ENCODE data around the gene PEX7.
"Not testable (repeated sequence)": the region's sequence is repeated elsewhere in the genome, so short reads cannot be mapped to it uniquely, and the experiment has no call there.

Gene PEX7

DNA sequence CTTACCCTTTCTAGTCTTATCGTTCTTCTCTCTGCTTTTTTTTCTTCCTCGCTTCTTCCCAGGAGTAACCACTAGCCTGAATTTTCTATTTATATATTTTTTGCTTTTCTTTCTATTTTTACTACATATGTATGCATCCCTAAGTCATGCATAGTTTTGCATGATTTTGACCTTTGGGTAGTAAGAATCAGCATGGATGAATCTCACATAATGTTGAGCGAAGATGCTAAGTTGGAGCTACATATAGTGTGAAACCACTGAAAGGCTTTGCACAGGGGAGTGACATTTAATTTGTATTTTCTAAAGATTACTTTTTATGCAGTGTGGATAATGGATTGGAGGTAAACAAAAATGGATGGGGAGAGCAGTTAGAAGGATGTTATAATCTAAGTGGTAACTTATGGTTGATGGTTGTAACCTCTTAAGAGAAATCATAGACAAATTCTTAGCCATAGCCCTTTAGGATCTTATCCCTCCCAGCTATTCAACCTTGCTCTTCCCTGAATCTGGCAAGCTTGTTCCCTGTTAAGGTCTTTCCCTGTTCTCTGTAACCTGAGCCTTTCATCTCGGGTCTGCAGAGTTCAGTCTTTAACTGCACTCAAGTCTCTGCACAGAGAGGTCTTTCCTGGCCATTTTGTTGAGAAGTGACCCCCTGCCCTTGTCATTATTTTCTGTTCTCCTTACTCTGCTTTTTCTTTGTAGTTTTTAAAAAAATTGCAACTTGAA lies 18.0 kb downstream of the PEX7 start:
- DNase-seq: no peak

GRCh38 chr6:136843210-136843609 lies 20.8 kb downstream of the PEX7 start:
- no peak for DNase-seq

DNA sequence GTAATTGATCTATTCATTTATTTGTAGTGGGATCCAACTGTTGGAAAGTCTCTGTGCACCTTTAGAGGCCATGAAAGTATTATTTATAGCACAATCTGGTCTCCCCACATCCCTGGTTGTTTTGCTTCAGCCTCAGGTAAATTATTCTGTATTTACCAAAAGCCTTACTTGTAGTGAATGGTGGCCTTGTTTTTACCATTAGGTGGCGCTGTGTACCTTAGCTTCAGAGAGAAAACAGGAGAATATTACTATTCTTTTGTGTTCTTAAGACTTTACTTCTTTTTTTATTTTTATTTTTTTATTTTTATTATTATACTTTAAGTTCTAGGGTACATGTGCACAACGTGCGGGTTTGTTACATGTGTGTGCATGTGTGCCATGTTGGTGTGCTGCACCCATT lies 23.7 kb downstream of the PEX7 start:
- DNase-seq: peak; percentile 47

DNA sequence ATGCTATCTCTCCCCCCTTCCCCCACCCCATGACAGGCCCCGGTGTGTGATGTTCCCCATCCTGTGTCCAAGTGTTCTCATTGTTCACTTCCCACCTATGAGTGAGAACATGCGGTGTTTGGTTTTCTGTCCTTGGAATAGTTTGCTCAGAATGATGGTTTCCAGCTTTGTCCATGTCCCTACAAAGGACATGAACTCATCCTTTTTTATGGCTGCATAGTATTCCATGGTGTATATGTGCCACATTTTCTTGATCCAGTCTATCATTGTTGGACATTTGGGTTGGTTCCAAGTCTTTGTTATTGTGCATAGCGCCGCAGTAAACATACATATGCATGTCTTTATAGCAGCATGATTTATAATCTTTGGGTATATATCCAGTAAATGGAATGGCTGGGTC lies 24.1 kb downstream of the PEX7 start:
- not testable (repeated sequence) for DNase-seq

GRCh38 chr6:136849979-136850563 lies 27.7 kb downstream of the PEX7 start:
- peak; percentile 13 for DNase-seq

DNA sequence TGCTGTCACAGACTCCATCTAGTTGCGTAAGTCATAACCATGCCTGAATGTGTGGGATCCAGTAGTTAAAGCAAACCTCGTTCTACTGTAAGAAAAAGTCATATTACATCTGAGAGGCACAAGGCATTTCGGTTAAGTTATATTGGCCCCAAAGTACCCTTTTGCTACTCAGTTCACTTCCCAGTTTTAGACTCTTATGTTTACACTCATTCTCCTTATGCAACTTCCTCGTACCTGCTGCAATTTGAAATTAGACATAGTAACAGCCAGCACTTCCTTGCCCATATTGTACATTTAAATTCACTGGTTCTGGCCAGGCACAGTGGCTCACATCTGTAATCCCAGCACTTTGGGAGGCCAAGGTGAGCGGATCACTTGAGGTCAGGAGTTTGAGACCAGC lies 37.0 kb downstream of the PEX7 start:
- DNase-seq: no peak

- no peak for DNase-seq
These were observed 37.7 kb downstream of the PEX7 start for GRCh38 chr6:136860043-136860442.

- no peak for DNase-seq
These were observed 40.3 kb downstream of the PEX7 start for GRCh38 chr6:136862662-136863061.

DNA sequence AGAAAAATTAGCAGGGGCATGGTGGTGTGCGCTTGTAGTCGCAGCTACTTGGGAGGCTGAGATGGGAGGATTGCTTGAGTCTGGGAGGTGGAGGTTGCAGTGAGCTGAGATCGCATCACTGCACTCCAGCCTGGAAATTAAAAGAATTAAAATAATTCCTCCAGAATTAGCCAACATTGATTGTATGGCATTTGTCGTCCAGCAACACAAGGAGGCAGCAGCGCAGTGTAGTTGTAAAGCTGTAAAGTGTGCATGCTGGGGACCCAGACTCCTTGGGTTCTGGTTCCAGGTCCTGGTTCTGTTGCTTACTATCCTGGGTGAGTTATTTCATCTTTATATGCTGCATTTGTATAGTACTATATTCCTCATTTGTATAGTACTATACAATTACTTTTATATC lies 41.4 kb downstream of the PEX7 start:
- DNase-seq: no peak

GRCh38 chr6:136864676-136865075 lies 42.3 kb downstream of the PEX7 start:
- no peak for DNase-seq

- peak; percentile 42 for DNase-seq
These were observed 44.6 kb downstream of the PEX7 start for GRCh38 chr6:136866872-136867416.

DNA sequence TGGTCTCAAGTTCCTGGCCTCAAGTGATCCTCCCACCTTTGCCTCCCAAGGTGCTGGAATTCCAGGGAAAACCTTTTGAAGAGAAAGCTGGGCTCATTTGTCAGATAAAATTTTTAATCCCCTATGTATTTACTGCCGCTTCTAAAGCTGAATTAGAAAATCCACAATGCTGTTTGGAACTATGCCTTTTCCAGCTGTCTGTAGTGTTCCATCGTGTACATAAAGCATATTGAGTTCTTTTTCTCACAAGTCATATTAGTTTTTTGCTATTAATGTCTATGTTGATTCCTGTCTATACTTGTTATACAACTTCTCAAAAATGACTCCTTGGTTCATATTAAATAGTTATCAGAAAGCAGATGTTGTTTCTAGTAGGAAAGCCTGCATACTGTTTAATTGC lies 47.1 kb downstream of the PEX7 start:
- no peak for DNase-seq

GRCh38 chr6:136873748-136874147 lies 51.4 kb downstream of the PEX7 start:
- DNase-seq: no peak

- DNase-seq: not testable (repeated sequence)
These were observed 54.1 kb downstream of the PEX7 start for GRCh38 chr6:136876469-136876868.

DNA sequence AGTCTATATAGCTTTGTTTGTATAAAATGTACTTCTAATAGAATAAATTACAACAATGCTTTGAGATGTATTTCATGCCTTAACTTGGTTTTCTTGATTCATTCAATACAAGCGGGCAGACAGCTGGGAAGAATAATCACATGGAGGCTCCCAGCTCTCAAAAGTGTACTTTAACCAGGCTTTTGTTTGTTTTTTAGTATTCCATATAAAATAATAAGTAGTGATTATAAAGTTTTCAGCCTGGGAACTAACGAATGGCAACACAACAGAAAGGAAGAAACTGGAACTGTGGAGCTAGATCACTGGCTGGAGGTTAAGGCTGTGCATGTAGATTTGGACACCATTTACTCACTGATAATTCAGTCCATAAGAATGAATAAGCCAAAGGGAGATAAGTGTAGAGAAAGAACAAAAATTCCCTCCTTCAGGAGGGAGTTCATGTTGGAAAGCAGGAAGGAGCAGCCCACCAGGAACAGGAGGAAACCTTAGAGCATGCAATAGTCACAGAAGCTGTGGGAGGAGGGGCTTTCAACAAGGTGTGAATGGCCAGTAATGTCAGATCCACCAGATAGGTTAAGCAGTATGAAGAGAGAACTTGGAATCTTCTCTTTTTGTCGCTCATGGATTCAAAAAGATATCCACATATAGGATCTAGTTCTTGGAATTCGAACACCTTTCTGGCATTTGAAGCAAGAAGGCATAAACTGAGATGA lies 58.5 kb downstream of the PEX7 start:
- no peak for DNase-seq

GRCh38 chr6:136886091-136886490 lies 63.7 kb downstream of the PEX7 start:
- DNase-seq: no peak

- DNase-seq: no peak
These were observed 65.6 kb downstream of the PEX7 start for GRCh38 chr6:136887953-136888352.

GRCh38 chr6:136889271-136890193 lies 67.1 kb downstream of the PEX7 start:
- no peak for DNase-seq

DNA sequence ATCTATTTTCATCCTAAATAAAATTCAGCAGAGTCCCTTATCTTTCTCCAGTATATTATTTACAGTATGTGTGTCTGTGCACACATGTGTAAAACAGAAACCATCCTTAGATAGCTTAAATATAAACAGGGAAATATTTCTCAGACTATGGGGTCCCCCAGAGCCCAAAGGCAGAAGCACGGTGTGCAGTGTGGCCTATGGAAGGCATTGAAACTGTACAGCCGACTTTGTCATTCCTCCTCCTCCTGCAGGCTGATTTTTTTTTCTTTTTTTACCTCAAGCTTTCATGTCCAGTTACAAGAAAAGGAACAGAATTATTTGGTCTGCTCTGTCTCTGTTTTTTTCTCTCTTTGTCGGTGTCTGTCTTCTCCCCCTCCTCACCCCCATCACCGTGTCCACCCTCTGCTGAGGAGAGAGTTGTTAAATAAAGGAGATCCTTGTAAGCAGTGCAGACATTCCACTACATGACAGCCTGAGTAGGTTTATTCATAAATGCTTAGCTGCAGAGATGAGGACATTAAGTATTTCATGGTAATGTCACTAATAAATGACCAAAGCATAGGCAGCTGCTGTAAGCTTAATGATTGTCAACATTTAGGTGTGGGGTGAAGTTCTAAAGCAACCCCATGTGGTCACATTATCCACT lies 67.9 kb downstream of the PEX7 start:
- DNase-seq: no peak

- no peak for DNase-seq
These were observed 68.6 kb downstream of the PEX7 start for GRCh38 chr6:136890986-136891385.

DNA sequence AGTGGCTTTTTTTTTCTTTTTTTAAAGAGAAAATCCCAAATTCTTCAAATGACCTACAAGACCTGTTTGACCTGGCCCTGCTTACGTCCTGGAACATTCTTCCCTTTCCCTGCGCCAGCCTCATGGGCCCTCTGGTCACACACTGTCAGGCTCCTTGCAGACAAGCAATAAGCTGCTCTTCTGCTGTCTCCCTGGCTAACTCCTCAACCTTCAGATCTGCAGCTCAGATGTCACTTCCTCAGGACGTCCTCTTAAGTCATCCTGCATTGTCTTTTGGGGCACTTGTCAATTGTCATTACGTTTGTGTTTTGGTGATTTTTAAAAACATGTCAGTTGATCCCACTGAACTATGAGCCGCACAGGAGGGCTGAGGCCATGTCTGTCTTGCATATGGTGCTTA lies 70.8 kb downstream of the PEX7 start:
- no peak for DNase-seq

DNA sequence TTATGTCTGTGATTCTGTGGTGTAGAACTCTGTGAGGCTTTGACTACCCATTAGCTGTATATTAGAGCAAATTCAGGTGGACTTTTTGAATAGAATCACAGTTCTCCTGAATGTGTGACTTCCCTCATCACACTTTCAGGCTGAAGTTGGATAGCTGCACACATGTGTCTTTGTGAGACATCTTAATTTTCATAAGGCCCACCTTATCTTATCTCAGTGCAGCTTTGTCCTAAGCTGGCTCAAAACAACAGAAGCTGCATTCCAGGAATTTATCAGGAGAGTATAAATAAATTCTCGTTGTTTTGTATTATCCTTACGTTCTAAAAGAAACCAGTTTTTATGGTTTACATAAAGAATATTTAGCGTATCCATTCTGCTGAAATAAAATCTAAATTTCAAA lies 73.5 kb downstream of the PEX7 start:
- no peak for DNase-seq

Measured in fibroblast of skin of back (primary cell).